ENCODE data around the gene TMEM235. TPM values are rescaled to one million over a fixed set of nuclear protein-coding genes. Genes with fewer than 3 reads are reported as not detected.

TMEM235 gene
- total and polyA plus RNA-seq, 9 of the 15 experiments (the other 6 are each of a cell fraction or from before 2014, with no cell fraction given) = not detected

DNA sequence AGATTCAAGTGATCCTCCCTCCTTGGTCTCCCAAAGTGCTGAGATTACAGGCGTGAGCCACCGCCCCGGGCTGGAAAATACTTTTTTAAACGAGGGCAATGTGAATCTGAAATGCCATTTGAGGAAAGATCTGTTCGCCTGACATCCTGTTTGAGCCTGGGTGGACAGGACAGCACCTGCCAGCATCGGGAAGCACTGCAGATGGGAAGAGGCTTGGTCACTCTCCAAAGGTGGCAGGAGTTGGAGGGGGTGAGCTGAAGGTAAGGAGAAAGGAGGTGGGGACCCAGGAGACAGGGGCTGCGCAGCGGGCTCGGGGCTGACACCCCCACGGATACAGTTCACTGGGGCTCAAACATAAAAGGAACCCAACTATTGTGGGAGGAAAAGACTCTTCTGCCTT is 21.3 kb upstream of the TMEM235 start:
- no peaks in the 10 kb centered on the region for H3K9me3 ChIP-seq (replicated peaks; ENCODE audit: control insufficient read depth, insufficient read depth, low read depth, low read length)
- ChIA-PET CTCF (ENCODE audit: low intra/inter-chr PET ratio) (no interaction called here), POLR2A (interaction anchor here (0.9 to 1.6 kb wide), 2 partner anchors 11 to 23 kb away, joined by 3 to 6 read pairs; partner anchors contain the start of genes AFMID and TK1)
- no peaks in the 10 kb centered on the region for H4K20me1 ChIP-seq (replicated peaks; ENCODE audit: control insufficient read depth, insufficient read depth, low read length)
- FAIRE-seq (no peak), DNase-seq (ENCODE audit: extremely low read depth in 1 of 4, low spot score in 3 of 4) (no peak), ATAC-seq (no peak)
- peaks cover 0 to 21% of the 10 kb centered on the region in 2 experiments; a peak in 3 of 5 replicates for H3K4me1 ChIP-seq (replicated peaks in 1 of 2; ENCODE audit: control insufficient read depth in 2 of 2, insufficient read depth in 2 of 2, low read length in 2 of 2)
- H2AFZ ChIP-seq (ENCODE audit: low read depth, low read length) = no peak overlapping the region
- intact Hi-C loops (cut with micrococcal nuclease) = no loop called here
- H3K36me3 ChIP-seq (ENCODE audit: control insufficient read depth, insufficient read depth, low read length) = peaks cover 19% of the 10 kb centered on the region; the same call in 2 of the 3 replicates
- no peak overlapping the region for H3K4me2 ChIP-seq (ENCODE audit: insufficient read depth, low read length)
- no TSS peak for BruUV-seq (replicated peaks)
- no peak overlapping the region for H3K4me3 ChIP-seq
- H3K27me3 ChIP-seq (ENCODE audit: control insufficient read depth in 2 of 2, insufficient read depth in 2 of 2, low read length in 2 of 2) = no peaks in the 10 kb centered on the region
- TF ChIP-seq ARID4B (CRISPR knock-in tag; IDR thresholded peaks at IDR 0.05) (no peak), HNRNPK (IDR thresholded peaks at IDR 0.05; ENCODE audit: low read depth, low read length, poor library complexity, severe bottlenecking) (no peak), CSDE1 (IDR thresholded peaks at IDR 0.05) (no peak), ZNF717 (CRISPR knock-in tag; IDR thresholded peaks at IDR 0.05) (no peak), ETV6 (IDR thresholded peaks at IDR 0.05; ENCODE audit: borderline replicate concordance in 1 of 2, low read depth in 2 of 2, low read length in 1 of 2) (no peak), ETV6 (CRISPR knock-in tag; IDR thresholded peaks at IDR 0.05; ENCODE audit: borderline replicate concordance) (no peak), ZBTB12 (CRISPR knock-in tag; IDR thresholded peaks at IDR 0.05) (no peak), DNMT1 (IDR thresholded peaks at IDR 0.05) (no peak), NCOA2 (IDR thresholded peaks at IDR 0.05; ENCODE audit: partially characterized antibody in 2 of 2) (no peak), ZC3H11A (IDR thresholded peaks at IDR 0.05; ENCODE audit: low read depth, low read length) (no peak), ZNF253 (CRISPR knock-in tag; conservative IDR thresholded peaks at IDR 0.05) (no peak), ZNF57 (CRISPR knock-in tag; IDR thresholded peaks at IDR 0.05) (no peak), ZNF436 (CRISPR knock-in tag; IDR thresholded peaks at IDR 0.05) (no peak), HDAC1 (IDR thresholded peaks at IDR 0.05) (no peak), NR4A1 (CRISPR knock-in tag; IDR thresholded peaks at IDR 0.05) (no peak), NR4A1 (tag; IDR thresholded peaks at IDR 0.05) (no peak)
- TF ChIP-seq, protein P1, sequence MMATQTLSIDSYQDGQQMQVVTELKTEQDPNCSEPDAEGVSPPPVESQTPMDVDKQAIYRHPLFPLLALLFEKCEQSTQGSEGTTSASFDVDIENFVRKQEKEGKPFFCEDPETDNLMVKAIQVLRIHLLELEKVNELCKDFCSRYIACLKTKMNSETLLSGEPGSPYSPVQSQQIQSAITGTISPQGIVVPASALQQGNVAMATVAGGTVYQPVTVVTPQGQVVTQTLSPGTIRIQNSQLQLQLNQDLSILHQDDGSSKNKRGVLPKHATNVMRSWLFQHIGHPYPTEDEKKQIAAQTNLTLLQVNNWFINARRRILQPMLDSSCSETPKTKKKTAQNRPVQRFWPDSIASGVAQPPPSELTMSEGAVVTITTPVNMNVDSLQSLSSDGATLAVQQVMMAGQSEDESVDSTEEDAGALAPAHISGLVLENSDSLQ (IDR thresholded peaks at IDR 0.05) = no peak
- WGBS (ENCODE audit: insufficient coverage, low coverage, missing lambda C conversion rate) = 47% methylated on average over 10 of the region's 10 CpGs
- peaks cover 13% of the 10 kb centered on the region for H3K79me2 ChIP-seq (ENCODE audit: control insufficient read depth, insufficient read depth, low read length)
- no peak overlapping the region for H3K27ac ChIP-seq (ENCODE audit: extremely low read depth, low read depth, low read length)
- in situ Hi-C loops (cut with MboI) = no loop called here
- H3K9me1 ChIP-seq (ENCODE audit: control insufficient read depth, insufficient read depth, low read length) = peaks cover 1% of the 10 kb centered on the region
- H3K9ac ChIP-seq (ENCODE audit: insufficient read depth in 1 of 2, low read depth in 2 of 2, low read length in 2 of 2) = 0 out of 4 replicates have a peak overlapping the region, but pooled peaks of 1 of the 2 experiments have one; percentile 11
